Esophagus (tissue), 2 donors: ENCODE results near the gene ING3. TPM values are rescaled to one million over a fixed set of nuclear protein-coding genes. Genes with fewer than 3 reads are reported as not detected.

Experiments
- H3K27ac ChIP-seq, 2 donors: one replicate each; pipeline ENCODE4 v1.5.1; 2013; ENCODE audit warnings: low read depth in 2 of 2, mild to moderate bottlenecking in 2 of 2, inconsistent platforms in 1 of 2, low read length in 1 of 2, moderate library complexity in 1 of 2
- H3K27me3 ChIP-seq, 2 donors: one replicate each; pipeline ENCODE4 v1.6.1; 2013; ENCODE audit warnings: low read length in 2 of 2, control low read depth in 1 of 2, mild to moderate bottlenecking in 1 of 2; ENCODE audit not compliant: insufficient read depth in 2 of 2, control insufficient read depth in 1 of 2
- H3K36me3 ChIP-seq, 2 donors: one replicate each; pipeline ENCODE4 v1.6.1; 2013; ENCODE audit warnings: low read length in 1 of 2; ENCODE audit not compliant: control insufficient read depth in 2 of 2, insufficient read depth in 2 of 2
- H3K4me1 ChIP-seq, 2 donors: one replicate each; pipeline ENCODE4 v1.6.1; 2013; ENCODE audit warnings: low read length in 1 of 2; ENCODE audit not compliant: control insufficient read depth in 2 of 2, insufficient read depth in 2 of 2
- H3K4me3 ChIP-seq, 2 donors: one replicate each; pipeline ENCODE4 v1.5.1; 2013; ENCODE audit warnings: low read length in 2 of 2, mild to moderate bottlenecking in 2 of 2, low read depth in 1 of 2, moderate library complexity in 1 of 2
- H3K9me3 ChIP-seq, 2 donors: one replicate each; pipeline ENCODE4 v1.6.1; 2013; ENCODE audit warnings: mild to moderate bottlenecking in 2 of 2, low read depth in 1 of 2, low read length in 1 of 2, moderate library complexity in 1 of 2; ENCODE audit not compliant: control insufficient read depth in 2 of 2, insufficient read depth in 1 of 2
- WGBS, 2 donors: extraction: QIAGEN DNeasy Blood & Tissue Kit; methylation state at CpG; one replicate each; pipeline ENCODE4 v1.1.7; 2013; 5-methylcytosine and 5-hydroxymethylcytosine counted together
- polyA plus RNA-seq, 2 donors: library from polyadenylated mRNA; stranded (reverse); fragments of 200-250 nt; gene quantifications; one replicate each; pipeline ENCODE4 v1.2.3, GENCODE V29; 2013
- donor health status: healthy with polysubstance abuse.
- donor health status: Bipolar disorder and iron deficiency.

Gene ING3
- polyA plus RNA-seq, 2 donors, result 5.6 to 8.3 TPM

- H3K4me3 ChIP-seq, result no peak overlapping the region
- 89 to 93% methylated on average over 1 of the region's 1 CpG for WGBS, 2 donors
- H3K4me1 ChIP-seq, result no peaks in the 10 kb centered on the region
- no peak overlapping the region for H3K27ac ChIP-seq
- no peaks in the 10 kb centered on the region for H3K27me3 ChIP-seq
- no peaks in the 10 kb centered on the region for H3K36me3 ChIP-seq
- no peaks in the 10 kb centered on the region for H3K9me3 ChIP-seq
Observed at GRCh38 chr7:121020249-121020988, 69.8 kb downstream of the ING3 start.

- no peak overlapping the region for H3K27ac ChIP-seq
- WGBS, 2 donors, result 55 to 59% methylated on average over 5 of the region's 5 CpGs
- H3K9me3 ChIP-seq, result no peaks in the 10 kb centered on the region
- no peaks in the 10 kb centered on the region for H3K4me1 ChIP-seq
- H3K36me3 ChIP-seq, result no peaks in the 10 kb centered on the region
- no peak overlapping the region for H3K4me3 ChIP-seq
- H3K27me3 ChIP-seq, result no peaks in the 10 kb centered on the region
Observed at GRCh38 chr7:121020989-121021969, 70.7 kb downstream of the ING3 start.

GRCh38 chr7:121023194-121023593 lies 72.6 kb downstream of the ING3 start:
- no peak overlapping the region for H3K27ac ChIP-seq
- no peaks in the 10 kb centered on the region for H3K36me3 ChIP-seq
- no peaks in the 10 kb centered on the region for H3K4me1 ChIP-seq
- no peaks in the 10 kb centered on the region for H3K27me3 ChIP-seq
- no peak overlapping the region for H3K4me3 ChIP-seq
- no peaks in the 10 kb centered on the region for H3K9me3 ChIP-seq

GRCh38 chr7:121023683-121024511 lies 73.3 kb downstream of the ING3 start:
- no peaks in the 10 kb centered on the region for H3K9me3 ChIP-seq
- WGBS, 2 donors, result 53 to 54% methylated on average over 8 of the region's 8 CpGs

GRCh38 chr7:121024611-121025010 lies 74.0 kb downstream of the ING3 start:
- Histone ChIP-seq H3K27ac (no peak overlapping the region), H3K9me3 (no peaks in the 10 kb centered on the region), H3K4me3 (no peak overlapping the region), H3K4me1 (no peaks in the 10 kb centered on the region), H3K36me3 (no peaks in the 10 kb centered on the region), H3K27me3 (no peaks in the 10 kb centered on the region)
- 27 to 45% methylated on average over 5 of the region's 5 CpGs for WGBS, 2 donors

More at GRCh38 chr7:121023683-121024511, 73.3 kb downstream of the ING3 start:
- Histone ChIP-seq H3K4me3 (no peak overlapping the region), H3K27me3 (no peaks in the 10 kb centered on the region), H3K4me1 (no peaks in the 10 kb centered on the region), H3K27ac (no peak overlapping the region), H3K36me3 (no peaks in the 10 kb centered on the region)

GRCh38 chr7:121026159-121026558 lies 75.6 kb downstream of the ING3 start:
- Histone ChIP-seq H3K4me3 (no peak overlapping the region), H3K27ac (no peak overlapping the region), H3K36me3 (no peaks in the 10 kb centered on the region), H3K9me3 (no peaks in the 10 kb centered on the region), H3K4me1 (no peaks in the 10 kb centered on the region), H3K27me3 (no peaks in the 10 kb centered on the region)
- WGBS, 2 donors, result 96 to 100% methylated on average over 1 of the region's 1 CpG

- H3K4me1 ChIP-seq, result no peaks in the 10 kb centered on the region
- H3K9me3 ChIP-seq, result no peaks in the 10 kb centered on the region
- 86 to 97% methylated on average over 3 of the region's 3 CpGs for WGBS, 2 donors
- H3K27ac ChIP-seq, result no peak overlapping the region
- no peak overlapping the region for H3K4me3 ChIP-seq
- H3K27me3 ChIP-seq, result no peaks in the 10 kb centered on the region
- H3K36me3 ChIP-seq, result no peaks in the 10 kb centered on the region
Observed at GRCh38 chr7:121026577-121027111, 76.1 kb downstream of the ING3 start.
